DOHH2 (cell line): ENCODE measurements around the gene BCS1L.

ENCODE experiments used
- EZH2phosphoT487 ChIP-seq: fragments of 200-600 bp; sonication (generic); IDR thresholded peaks from 2 replicates; pipeline ENCODE4 v1.6.1; 2017; ENCODE audit warnings: borderline replicate concordance, mild to moderate bottlenecking, antibody characterized with exemption, low read length, moderate library complexity, mixed read lengths
- TF ChIP-seq, protein P1 (sequence below): fragments of 200-600 bp; sonication (generic); IDR thresholded peaks from one replicate; pipeline ENCODE4 v1.5.1; 2014; ENCODE audit warnings: antibody characterized with exemption, mild to moderate bottlenecking, low read depth, low read length; ENCODE audit not compliant: poor library complexity, severe bottlenecking

DNA sequence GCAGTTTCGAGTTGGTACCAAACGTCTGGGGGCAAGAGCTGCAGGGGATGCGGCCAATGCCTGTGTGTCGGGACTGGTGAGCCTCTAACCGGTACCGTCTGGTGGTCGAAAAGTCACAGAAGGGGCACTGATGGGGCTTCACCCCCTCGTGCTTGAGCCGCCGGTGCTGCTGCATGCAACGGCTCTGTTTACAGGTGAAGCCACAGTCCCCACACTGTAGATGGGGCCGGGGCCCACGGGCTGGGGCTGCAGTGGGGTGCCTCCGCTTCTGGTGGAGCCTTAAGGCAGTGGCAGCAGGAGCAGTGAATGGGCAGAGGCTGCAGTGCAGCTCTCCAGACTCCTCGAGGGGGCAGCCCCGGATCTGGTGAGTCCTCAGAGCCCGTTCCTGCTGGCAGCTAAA is 16.7 kb upstream of the BCS1L start:
- TF ChIP-seq, protein P1, sequence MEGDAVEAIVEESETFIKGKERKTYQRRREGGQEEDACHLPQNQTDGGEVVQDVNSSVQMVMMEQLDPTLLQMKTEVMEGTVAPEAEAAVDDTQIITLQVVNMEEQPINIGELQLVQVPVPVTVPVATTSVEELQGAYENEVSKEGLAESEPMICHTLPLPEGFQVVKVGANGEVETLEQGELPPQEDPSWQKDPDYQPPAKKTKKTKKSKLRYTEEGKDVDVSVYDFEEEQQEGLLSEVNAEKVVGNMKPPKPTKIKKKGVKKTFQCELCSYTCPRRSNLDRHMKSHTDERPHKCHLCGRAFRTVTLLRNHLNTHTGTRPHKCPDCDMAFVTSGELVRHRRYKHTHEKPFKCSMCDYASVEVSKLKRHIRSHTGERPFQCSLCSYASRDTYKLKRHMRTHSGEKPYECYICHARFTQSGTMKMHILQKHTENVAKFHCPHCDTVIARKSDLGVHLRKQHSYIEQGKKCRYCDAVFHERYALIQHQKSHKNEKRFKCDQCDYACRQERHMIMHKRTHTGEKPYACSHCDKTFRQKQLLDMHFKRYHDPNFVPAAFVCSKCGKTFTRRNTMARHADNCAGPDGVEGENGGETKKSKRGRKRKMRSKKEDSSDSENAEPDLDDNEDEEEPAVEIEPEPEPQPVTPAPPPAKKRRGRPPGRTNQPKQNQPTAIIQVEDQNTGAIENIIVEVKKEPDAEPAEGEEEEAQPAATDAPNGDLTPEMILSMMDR = no peak
- no peak for TF ChIP-seq EZH2phosphoT487
